SK-N-SH treated with all-trans-retinoic acid at 6 μM for 48 hours (cell line): ENCODE results near the gene CLDN4.

Source experiments
- ARNTL ChIP-seq: fragments of 450-650 bp; formaldehyde crosslinking; IDR thresholded peaks from 2 replicates; pipeline ENCODE4 v1.5.0; 2020; ENCODE audit warnings: low read depth, mild to moderate bottlenecking, moderate library complexity, borderline replicate concordance
- BACH2 ChIP-seq: fragments of 250-450 bp; sonication (Bioruptor Pico); IDR thresholded peaks from 2 replicates; pipeline ENCODE4 v1.9.0; 2021; ENCODE audit warnings: mild to moderate bottlenecking, borderline replicate concordance
- CREB5 ChIP-seq: fragments of 250-450 bp; sonication (Bioruptor Pico); IDR thresholded peaks from 2 replicates; pipeline ENCODE4 v1.5.1; 2020; ENCODE audit warnings: low read depth, mild to moderate bottlenecking, moderate library complexity
- ISL1 ChIP-seq: fragments of 250-450 bp; sonication (Bioruptor Pico); IDR thresholded peaks from 2 replicates; pipeline ENCODE4 v2.1.2; 2022; ENCODE audit warnings: mild to moderate bottlenecking, moderate library complexity
- PATZ1 ChIP-seq: fragments of 250-450 bp; sonication (Bioruptor Pico); IDR thresholded peaks from 2 replicates; pipeline ENCODE4 v1.8.0; 2020; ENCODE audit warnings: mild to moderate bottlenecking, moderate library complexity, borderline replicate concordance
- POU6F1 ChIP-seq: fragments of 250-450 bp; sonication (Bioruptor Pico); IDR thresholded peaks from 2 replicates; pipeline ENCODE4 v1.8.0; 2021; ENCODE audit warnings: low read depth, mild to moderate bottlenecking, moderate library complexity, borderline replicate concordance
- RARB ChIP-seq: fragments of 250-450 bp; sonication (Bioruptor Pico); IDR thresholded peaks from 2 replicates; pipeline ENCODE4 v1.8.0; 2021; ENCODE audit warnings: mild to moderate bottlenecking, moderate library complexity
- SNAI2 ChIP-seq: fragments of 250-450 bp; sonication (Bioruptor Pico); IDR thresholded peaks from 2 replicates; pipeline ENCODE4 v1.5.0; 2020; ENCODE audit warnings: mild to moderate bottlenecking, moderate library complexity
- ZFP3 ChIP-seq: fragments of 250-450 bp; sonication (Bioruptor Pico); IDR thresholded peaks from 2 replicates; pipeline ENCODE4 v1.5.0; 2020; ENCODE audit warnings: mild to moderate bottlenecking, moderate library complexity
- ZFP30 ChIP-seq: fragments of 450-650 bp; formaldehyde crosslinking; IDR thresholded peaks from 2 replicates; pipeline ENCODE4 v1.5.0; 2022; ENCODE audit warnings: mild to moderate bottlenecking, moderate library complexity
- ZNF70 ChIP-seq: fragments of 450-650 bp; formaldehyde crosslinking; IDR thresholded peaks from 2 replicates; pipeline ENCODE4 v1.5.0; 2020; ENCODE audit warnings: mild to moderate bottlenecking, moderate library complexity

GRCh38 chr7:73832806-73833205, 2.0 kb downstream of the CLDN4 start:
- no peak for TF ChIP-seq ZNF70
- TF ChIP-seq RARB, result no peak
- no peak for TF ChIP-seq SNAI2 (CRISPR knock-in tag)
- TF ChIP-seq PATZ1 (CRISPR knock-in tag), result no peak
- TF ChIP-seq ARNTL (CRISPR knock-in tag), result no peak
- no peak for TF ChIP-seq ZFP30 (CRISPR knock-in tag)
- TF ChIP-seq BACH2 (CRISPR knock-in tag), result no peak
- TF ChIP-seq POU6F1, result no peak
- no peak for TF ChIP-seq ZFP3 (CRISPR knock-in tag)
- no peak for TF ChIP-seq CREB5
- TF ChIP-seq ISL1 (CRISPR knock-in tag), result no peak
